ENCODE measurements around the gene PFN1. TPM values are rescaled to one million over a fixed set of nuclear protein-coding genes. Genes with fewer than 3 reads are reported as not detected.
A peak's percentile ranks its signal among the peaks of the same experiment; 100 is the strongest.

PFN1 gene
- total RNA-seq, 1 experiment from 2014 or later: 1,026 TPM

- DNase-seq (ENCODE audit: low spot score): no peak
- Histone ChIP-seq H3K36me3 (ENCODE audit: insufficient read depth, low read length, poor library complexity, severe bottlenecking) (no peaks in the 10 kb centered on the region), H3K4me1 (ENCODE audit: insufficient read depth, low read length, poor library complexity, severe bottlenecking) (peaks cover 11% of the 10 kb centered on the region), H3K27me3 (replicated peaks; ENCODE audit: insufficient read depth, low read depth, low read length, poor library complexity) (no peaks in the 10 kb centered on the region), H3K4me3 (ENCODE audit: low read depth, low read length, poor library complexity, severe bottlenecking) (no peak overlapping the region), H3K27ac (ENCODE audit: low read depth, low read length, poor library complexity, severe bottlenecking) (no peak overlapping the region), H3K9me3 (ENCODE audit: low read depth, low read length, poor library complexity, severe bottlenecking) (no peaks in the 10 kb centered on the region)
- ChIA-PET POLR2A (ENCODE audit: low non-redundant PET) (no interaction called here), CTCF (no interaction called here)
- TF ChIP-seq EZH2 (IDR thresholded peaks at IDR 0.05; ENCODE audit: borderline replicate concordance, low read depth, low read length, poor library complexity, severe bottlenecking) (no peak), CTCF (conservative IDR thresholded peaks at IDR 0.05; ENCODE audit: low read depth, low read length) (no peak)
- intact Hi-C loops (cut with micrococcal nuclease; ENCODE audit: unreplicated experiment): no loop called here
- BruUV-seq (replicated peaks): no TSS peak
Measured at GRCh38 chr17:4972322-4972721, 24.0 kb upstream of the PFN1 start.

DNA sequence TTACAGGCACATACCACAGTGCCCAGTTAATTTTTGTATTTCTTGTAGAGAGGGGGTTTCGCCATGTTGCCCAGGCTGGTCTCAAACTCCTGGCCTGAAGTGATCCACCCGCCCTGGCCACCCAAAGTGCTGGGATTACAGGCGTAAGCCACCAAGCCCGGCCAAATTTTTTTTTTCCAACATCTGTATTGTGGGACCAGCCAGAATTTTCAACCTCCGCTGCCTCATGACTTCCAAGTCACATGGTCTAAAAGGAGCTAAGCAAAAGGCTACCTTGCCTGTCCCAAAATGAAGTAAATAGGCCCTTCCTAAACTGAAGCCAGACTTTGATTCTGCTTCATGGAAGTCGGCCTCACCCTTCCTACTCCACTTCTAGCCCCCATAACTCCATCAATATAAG is 23.5 kb upstream of the PFN1 start:
- H3K4me1 ChIP-seq (ENCODE audit: insufficient read depth, low read length, poor library complexity, severe bottlenecking): peaks cover 11% of the 10 kb centered on the region
- H3K27me3 ChIP-seq (replicated peaks; ENCODE audit: insufficient read depth, low read depth, low read length, poor library complexity): no peaks in the 10 kb centered on the region
- intact Hi-C loops (cut with micrococcal nuclease; ENCODE audit: unreplicated experiment): no loop called here
- ChIA-PET POLR2A (ENCODE audit: low non-redundant PET) (no interaction called here), CTCF (no interaction called here)
- H3K27ac ChIP-seq (ENCODE audit: low read depth, low read length, poor library complexity, severe bottlenecking): no peak overlapping the region
- no peaks in the 10 kb centered on the region for H3K9me3 ChIP-seq (ENCODE audit: low read depth, low read length, poor library complexity, severe bottlenecking)
- no TSS peak for BruUV-seq (replicated peaks)
- TF ChIP-seq CTCF (conservative IDR thresholded peaks at IDR 0.05; ENCODE audit: low read depth, low read length) (no peak), EZH2 (IDR thresholded peaks at IDR 0.05; ENCODE audit: borderline replicate concordance, low read depth, low read length, poor library complexity, severe bottlenecking) (no peak)
- DNase-seq (ENCODE audit: low spot score): no peak
- H3K36me3 ChIP-seq (ENCODE audit: insufficient read depth, low read length, poor library complexity, severe bottlenecking): no peaks in the 10 kb centered on the region
- no peak overlapping the region for H3K4me3 ChIP-seq (ENCODE audit: low read depth, low read length, poor library complexity, severe bottlenecking)

GRCh38 chr17:4970273-4970672 is 21.9 kb upstream of the PFN1 start:
- H3K27me3 ChIP-seq (replicated peaks; ENCODE audit: insufficient read depth, low read depth, low read length, poor library complexity): no peaks in the 10 kb centered on the region
- H3K36me3 ChIP-seq (ENCODE audit: insufficient read depth, low read length, poor library complexity, severe bottlenecking): peaks cover 9% of the 10 kb centered on the region
- no TSS peak for BruUV-seq (replicated peaks)
- peaks cover 17% of the 10 kb centered on the region for H3K4me1 ChIP-seq (ENCODE audit: insufficient read depth, low read length, poor library complexity, severe bottlenecking)
- H3K27ac ChIP-seq (ENCODE audit: low read depth, low read length, poor library complexity, severe bottlenecking): peak overlapping the region; percentile 21
- TF ChIP-seq EZH2 (IDR thresholded peaks at IDR 0.05; ENCODE audit: borderline replicate concordance, low read depth, low read length, poor library complexity, severe bottlenecking): no peak
- no peak for TF ChIP-seq CTCF (conservative IDR thresholded peaks at IDR 0.05; ENCODE audit: low read depth, low read length)
- ChIA-PET POLR2A (ENCODE audit: low non-redundant PET) (no interaction called here), CTCF (no interaction called here)
- no peaks in the 10 kb centered on the region for H3K9me3 ChIP-seq (ENCODE audit: low read depth, low read length, poor library complexity, severe bottlenecking)
- no peak for DNase-seq (ENCODE audit: low spot score)
- H3K4me3 ChIP-seq (ENCODE audit: low read depth, low read length, poor library complexity, severe bottlenecking): no peak overlapping the region
- intact Hi-C loops (cut with micrococcal nuclease; ENCODE audit: unreplicated experiment): no loop called here

Measured in A673 (cell line).